Measurements from ENCODE around the gene SFMBT2. TPM values are rescaled to one million over a fixed set of nuclear protein-coding genes. Genes with fewer than 3 reads are reported as not detected.

Gene SFMBT2
- total and polyA plus RNA-seq, 10 of the 15 experiments (the other 5 are each of a cell fraction or from before 2014, with no cell fraction given) = 2.8 to 29.6 (median 15.1) TPM

GRCh38 chr10:7340179-7340874 is 70.5 kb downstream of the SFMBT2 start (continued):
- TF ChIP-seq MLLT1 (IDR thresholded peaks at IDR 0.05) (no peak), GATAD2B (conservative IDR thresholded peaks at IDR 0.05; ENCODE audit: low read depth) (no peak), SREBF2 (IDR thresholded peaks at IDR 0.05; ENCODE audit: low read length) (no peak), MEF2A (IDR thresholded peaks at IDR 0.05; ENCODE audit: insufficient read depth, low read depth, low read length) (no peak)

- Histone ChIP-seq H3K4me3 (no peak overlapping the region), H3K79me2 (ENCODE audit: control insufficient read depth, insufficient read depth, low read length) (peaks cover 37% of the 10 kb centered on the region), H3K27ac (ENCODE audit: control insufficient read depth, insufficient read depth) (no peak overlapping the region), H3K9ac (ENCODE audit: control insufficient read depth, insufficient read depth, low read length) (no peak overlapping the region), H3K27me3 (replicated peaks in 1 of 2; ENCODE audit: control insufficient read depth in 2 of 2, insufficient read depth in 2 of 2, low read length in 1 of 2) (no peaks in the 10 kb centered on the region), H3K4me2 (ENCODE audit: control insufficient read depth, insufficient read depth) (no peak overlapping the region), H3K9me3 (replicated peaks; ENCODE audit: control insufficient read depth, insufficient read depth, low read length) (no peaks in the 10 kb centered on the region; the same call in 2 of the 3 replicates), H3K36me3 (ENCODE audit: control insufficient read depth in 2 of 2, insufficient read depth in 2 of 2, low read length in 1 of 2) (peaks cover 7 to 31% of the 10 kb centered on the region in 2 experiments; a peak in 3 of 4 replicates), H2AFZ (ENCODE audit: control insufficient read depth, low read depth, low read length) (no peak overlapping the region), H4K20me1 (ENCODE audit: control insufficient read depth, insufficient read depth) (peaks cover 4% of the 10 kb centered on the region; the same call in 1 of the 2 replicates), H3K4me1 (ENCODE audit: control insufficient read depth, insufficient read depth, low read length) (peaks cover 9% of the 10 kb centered on the region)
- ChIA-PET RAD21 (ENCODE audit: unreplicated experiment) (interaction anchor here (0.9 kb wide), 1 partner anchor 9 kb away, joined by 3 read pairs; no protein-coding TSS in a partner anchor), POLR2A (no interaction called here), SMC1A (ENCODE audit: uncharacterized antibody, unreplicated experiment) (interaction anchor here (1.5 kb wide), 1 partner anchor 50 kb away, joined by 4 read pairs; no protein-coding TSS in a partner anchor), CTCF (no interaction called here)
- in situ Hi-C loops (cut with MboI) = no loop called here
- no peak for DNase-seq (ENCODE audit: low read depth, low spot score)
- no peak for ATAC-seq
- intact Hi-C loops (cut with micrococcal nuclease; ENCODE audit: unreplicated experiment) = no loop called here
- FAIRE-seq = no peak
- no peak for TF ChIP-seq HDAC6 (IDR thresholded peaks at IDR 0.05; ENCODE audit: unreplicated experiment)
- no TSS peak for BruUV-seq (replicated peaks)
- 96% methylated on average over 4 of the region's 4 CpGs for WGBS (ENCODE audit: insufficient coverage, insufficient replicate concordance, low lambda C conversion rate, missing lambda C conversion rate)
Measured at GRCh38 chr10:7339510-7339909, 71.3 kb downstream of the SFMBT2 start.
